Mucosa of gallbladder (tissue), 1 donor: ENCODE measurements around the gene SERTM1. TPM values are rescaled to one million over a fixed set of nuclear protein-coding genes. Genes with fewer than 3 reads are reported as not detected.

Experiments used
- DNase-seq: peaks from one replicate; pipeline ENCODE4 v3.0.0-alpha.2; 2020; ENCODE audit warnings: low spot score
- total RNA-seq: library from RNA; stranded (reverse); gene quantifications from one replicate; pipeline ENCODE4 v1.2.1, GENCODE V29; 2021
- donor health status: DM: no; HTN: no; CAD: no.

Gene SERTM1
- total RNA-seq, result not detected

DNA sequence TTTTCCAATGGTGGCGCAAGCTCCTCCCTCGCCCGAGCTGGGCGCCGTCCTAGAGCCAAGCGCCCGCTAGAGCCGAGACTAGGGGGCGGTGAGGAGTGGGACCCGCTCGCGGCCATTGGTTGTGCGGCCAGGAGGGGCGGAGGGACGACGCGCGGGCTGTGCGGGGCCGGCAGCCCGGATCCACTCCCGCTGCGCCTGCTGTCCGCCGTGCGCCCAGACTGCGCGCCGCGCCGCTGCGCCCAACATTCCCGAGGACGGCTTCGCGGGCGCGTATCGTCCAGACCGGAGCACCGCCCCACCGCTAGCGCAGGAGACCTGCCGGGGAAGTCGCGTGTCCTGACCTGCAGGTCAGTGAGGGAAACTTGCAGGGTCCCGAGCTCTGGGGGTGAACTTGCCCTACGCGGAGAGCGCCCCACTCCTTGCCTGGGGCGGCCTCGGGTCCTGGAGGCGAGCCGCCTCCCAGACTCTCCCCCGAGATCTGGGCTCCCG lies at the start of gene SERTM1:
Gene SERTM1, plus strand, starts transcription at position 183 of the 489 bp plus-strand sequence. CDS start 21,059 bp downstream, outside the sequence.
- DNase-seq, result no peak

DNA sequence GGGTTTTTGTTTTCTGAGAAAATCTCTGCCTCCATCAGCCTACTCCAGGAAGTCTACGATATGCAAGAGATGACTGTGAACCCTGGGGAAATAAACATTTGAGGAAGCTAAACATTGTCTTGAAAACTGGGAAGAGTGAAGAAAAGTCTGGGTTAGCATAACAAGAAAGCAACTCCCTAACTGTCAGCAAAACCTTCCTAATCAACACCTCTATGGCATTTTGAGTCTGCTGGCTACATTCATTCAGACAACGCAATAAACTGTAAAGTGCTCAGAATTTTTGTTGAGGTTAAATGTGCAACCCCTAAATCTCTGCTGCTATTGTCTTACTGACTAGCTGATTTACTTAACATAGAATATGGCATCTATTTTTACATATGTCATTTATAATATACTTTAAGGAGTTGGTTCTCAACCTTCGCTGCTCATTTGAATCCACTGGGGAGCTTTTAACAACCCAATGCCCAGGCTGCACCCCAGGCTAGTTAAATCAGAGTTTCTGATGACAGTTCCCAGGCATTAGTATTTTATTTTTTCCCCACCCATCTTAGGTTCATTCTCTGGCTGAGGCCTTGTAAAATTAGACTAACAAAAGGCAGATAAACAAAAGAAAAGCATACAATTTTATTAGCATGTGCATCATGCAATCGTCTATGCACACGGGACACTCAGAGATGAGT lies 45.3 kb upstream of the SERTM1 start:
- no peak for DNase-seq

DNA sequence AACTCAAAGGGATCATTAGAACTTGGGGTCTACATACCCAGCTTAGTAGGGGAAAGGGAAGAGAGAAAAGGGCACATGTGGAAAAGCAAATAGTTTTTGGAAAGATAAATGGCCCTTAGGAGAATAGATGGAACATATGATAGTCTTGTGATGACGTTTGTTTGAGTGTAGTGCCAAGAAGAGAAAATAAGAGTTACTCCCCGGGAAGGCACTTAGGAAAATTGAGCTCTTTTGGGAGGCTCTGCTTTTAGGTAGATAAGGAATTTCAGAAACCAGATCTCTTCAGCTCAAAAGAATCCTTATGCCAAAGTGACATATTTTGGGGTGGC lies 44.8 kb upstream of the SERTM1 start:
- DNase-seq, result no peak

DNA sequence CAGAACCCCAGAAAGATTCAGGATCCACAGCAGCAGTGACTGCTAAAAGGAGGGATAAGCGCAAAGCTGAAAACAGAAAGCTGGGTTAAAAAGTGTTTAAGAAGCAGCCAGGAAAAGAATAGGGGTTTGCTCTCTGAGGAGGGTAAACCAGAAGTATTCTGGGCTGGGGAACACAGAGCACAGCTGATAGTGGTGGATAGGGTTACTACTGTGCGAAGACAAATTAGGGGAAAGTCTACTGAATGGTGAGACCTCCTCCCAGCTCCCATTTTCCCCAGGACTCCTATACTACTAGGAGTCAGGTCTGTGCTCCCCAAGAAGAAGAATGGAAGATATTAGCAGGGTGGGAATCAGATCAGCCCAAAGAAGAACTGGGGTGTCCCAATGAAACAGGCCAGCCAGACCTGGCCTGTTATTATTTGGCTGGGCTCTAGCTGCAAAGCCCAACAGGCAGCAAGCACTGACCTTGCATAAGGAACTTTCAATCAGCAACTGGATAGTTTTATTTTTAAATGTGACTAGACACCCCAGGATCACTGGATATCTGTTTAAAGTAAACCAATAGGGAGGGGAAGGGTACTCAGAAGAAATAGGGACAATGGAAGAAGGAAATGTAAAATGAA lies 43.5 kb upstream of the SERTM1 start:
- no peak for DNase-seq

DNA sequence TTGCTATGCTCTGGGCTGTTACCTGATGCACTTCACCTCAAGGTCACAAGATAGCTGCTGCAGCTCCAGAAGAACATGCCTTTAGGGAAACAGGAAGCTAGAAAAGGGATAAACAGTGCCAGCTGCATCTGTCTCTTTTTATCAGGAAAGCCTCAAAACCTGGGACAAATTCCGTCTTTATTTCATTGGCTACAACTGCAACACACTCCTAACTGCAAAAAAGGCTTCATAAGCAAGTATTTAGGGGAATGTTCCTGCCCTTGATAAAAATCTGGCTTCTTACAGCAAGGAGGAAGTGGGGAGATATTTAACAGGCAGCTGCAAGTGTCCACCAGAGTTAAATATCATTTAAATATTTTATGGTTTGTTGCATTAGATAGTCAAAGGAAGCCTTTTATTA lies 34.2 kb upstream of the SERTM1 start:
- no peak for DNase-seq

DNA sequence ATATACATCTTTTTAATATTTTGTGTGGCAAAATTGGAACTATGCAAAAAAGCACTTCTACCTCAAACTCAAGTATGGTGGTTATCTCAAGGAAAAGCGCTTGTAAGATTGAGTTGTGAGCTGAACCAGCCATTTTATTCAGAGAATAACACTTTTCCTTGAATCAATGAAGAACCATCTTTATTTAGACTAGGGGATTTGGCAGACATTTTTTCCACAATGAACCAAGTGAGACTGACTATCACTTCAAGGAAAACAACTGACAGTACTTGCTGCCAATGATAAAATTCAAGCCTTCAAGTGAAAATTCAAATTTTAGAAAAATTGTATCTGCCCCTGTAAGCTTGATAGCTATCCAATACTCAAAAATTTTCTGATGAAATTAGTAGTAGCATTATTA lies 23.2 kb upstream of the SERTM1 start:
- no peak for DNase-seq

DNA sequence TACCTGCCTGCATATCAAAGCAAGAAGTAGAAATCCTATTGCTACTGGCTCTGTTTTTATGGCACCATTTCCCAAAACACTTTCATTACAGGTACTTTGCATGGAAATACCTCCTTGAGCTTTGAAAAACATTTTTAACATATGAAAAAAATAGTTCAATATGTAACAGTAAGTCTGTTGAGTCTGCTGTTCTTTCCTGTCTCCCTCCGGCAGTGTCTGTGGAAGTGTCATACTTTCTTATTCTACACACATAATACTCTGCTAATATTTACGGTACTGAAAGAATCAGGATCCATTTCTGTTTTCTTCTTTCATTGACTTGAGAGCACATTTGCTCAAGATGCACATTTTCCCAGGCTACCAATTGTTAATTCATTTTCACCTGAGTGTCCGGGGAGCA lies 8.2 kb upstream of the SERTM1 start:
- DNase-seq, result no peak

DNA sequence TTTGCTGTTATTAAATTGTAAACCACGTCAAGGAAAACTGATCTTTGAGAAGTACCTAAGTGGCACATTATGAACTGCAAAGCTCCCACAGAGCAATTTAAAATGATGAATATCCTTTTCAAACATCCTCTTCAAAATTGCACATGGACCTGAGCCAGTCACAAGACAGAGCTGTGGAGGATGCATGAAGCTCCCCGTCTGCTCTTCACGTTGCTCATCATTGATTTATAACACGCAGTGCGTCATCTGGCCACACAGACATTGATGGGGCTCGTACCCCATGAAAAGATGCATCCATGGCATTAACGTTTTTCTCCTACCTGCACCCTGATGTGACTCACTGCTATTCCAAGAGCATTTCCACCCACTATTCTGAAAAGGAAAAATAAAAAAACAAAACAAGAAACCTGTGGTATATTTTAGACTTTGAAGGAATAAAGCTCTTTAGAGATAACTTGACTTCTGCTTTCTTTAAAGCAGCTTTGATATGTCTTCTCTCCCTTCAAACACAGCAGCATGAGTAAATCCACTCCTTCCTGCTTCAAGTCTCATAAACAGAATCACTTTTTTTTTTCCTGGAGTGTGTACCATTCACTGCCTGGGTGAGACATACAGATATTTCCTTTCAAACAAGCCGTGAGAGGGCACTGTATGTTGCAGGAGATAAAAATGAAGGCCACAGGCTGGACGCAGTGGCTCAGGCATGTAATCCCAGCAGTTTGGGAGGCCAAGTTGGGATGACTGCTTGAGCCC lies 7.2 kb upstream of the SERTM1 start:
- DNase-seq, result no peak

DNA sequence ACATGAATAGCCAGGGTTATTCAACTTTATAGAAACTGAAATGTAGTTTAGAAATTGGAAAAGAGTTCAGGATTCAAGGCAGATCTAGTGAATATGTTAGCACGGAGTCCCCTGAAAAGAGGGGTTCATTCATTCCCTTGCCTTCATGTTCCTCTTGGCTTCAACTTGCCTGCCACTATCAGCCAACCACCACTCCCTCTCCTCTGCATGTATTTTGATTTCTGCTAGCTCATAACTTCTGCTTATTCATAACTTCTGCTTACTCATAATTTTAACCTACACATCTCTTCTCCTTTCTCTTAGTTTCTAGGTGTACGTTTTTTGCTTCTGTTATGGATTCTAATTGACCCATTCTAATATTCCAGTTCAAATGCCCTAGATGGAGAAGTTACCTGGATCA lies 5.5 kb upstream of the SERTM1 start:
- DNase-seq, result no peak

DNA sequence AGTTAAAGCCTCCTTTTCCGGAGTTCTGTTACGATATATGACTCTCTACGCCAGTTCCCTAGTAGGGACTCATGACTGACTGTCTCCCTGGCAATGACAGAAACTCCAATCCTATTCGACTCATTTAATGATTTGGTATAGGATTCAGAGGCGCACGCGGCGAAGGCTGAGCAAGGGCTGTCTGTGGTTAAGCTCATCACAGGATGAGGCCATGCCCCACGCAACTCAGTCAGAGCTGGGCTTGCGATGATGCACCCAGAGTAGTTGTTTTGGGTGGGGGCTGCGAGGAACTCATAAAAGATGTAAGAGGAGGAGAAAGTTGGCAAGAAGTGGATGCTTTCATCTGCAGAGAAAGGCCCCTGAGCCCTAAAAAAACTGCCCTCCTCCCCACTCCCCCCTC lies 468 bp upstream of the SERTM1 start:
- DNase-seq, result no peak

DNA sequence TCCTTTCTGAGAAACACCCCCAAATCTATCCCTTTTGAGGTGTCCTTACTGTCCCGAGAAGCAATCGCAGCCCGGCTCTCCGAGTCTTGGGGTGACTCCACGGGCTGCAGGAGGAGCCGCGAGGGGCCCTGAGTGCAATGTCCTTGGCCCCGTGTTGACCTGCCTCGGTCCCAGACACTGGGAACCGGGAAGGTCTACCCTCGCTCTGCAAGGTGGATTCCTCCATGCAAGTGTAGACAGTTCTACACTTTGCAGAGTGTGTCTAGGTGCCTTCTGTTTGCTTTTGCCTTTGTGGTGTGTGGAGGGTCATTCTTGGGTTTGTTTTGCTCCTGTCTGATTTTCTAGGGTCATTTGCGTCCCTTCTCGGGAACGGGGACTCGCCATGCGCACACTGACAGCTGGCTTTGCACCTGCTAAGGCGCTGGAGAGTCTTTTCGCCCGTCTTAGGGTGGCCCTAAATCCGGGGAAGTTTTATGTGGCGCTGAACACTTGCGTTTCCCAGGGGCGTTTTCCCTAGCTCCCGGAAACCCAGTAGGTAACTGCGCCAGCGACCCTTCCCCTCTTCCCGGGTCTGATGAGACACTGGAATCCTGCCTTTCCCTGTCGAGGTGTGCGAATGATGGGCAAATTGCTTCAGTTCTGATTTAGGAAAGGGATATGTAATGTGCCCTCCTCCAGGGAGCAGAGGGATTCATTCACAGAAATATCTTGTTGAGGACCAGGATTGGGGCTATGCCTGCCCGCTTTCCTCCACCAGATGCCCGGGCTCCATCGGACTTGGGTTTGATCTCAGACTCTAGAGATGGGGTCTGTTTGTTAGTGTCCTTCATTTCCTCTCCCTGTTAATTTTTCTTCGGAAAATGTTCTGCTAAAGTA lies 755 bp downstream of the SERTM1 start:
- DNase-seq, result no peak

DNA sequence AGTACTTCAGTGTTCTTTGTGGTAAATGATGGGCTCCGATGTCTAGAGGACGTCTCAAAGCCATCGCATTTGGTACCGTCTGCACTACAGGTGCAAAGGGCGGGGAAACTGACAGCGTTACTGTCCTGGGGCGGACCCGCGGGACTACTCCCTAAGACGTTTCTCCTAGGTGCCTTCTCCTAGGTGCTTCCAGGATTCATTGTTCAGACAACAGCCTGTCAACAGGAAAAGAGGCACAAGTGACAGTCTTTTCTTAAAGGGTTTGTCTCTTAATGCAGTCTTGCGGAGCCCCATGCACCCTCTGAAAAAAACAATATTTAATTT lies 1.4 kb downstream of the SERTM1 start:
- DNase-seq, result no peak

DNA sequence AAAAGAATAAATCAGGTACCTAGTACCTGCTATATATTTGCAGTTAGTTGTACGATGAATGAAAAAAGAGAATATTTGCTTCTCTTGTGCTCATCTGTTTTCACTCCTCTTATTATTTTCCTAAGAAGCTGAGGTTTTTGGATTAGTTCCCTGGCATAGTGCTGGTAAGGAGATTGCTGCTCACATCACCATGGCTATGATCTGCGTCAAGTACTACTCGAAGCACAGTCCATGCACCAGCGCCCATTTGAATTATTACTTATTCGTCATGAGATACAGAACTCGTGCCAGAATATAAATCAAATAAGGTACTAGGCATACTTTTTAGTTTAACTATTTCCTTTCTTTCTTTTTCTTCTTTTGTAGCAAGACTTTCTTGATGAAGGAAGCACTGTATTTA lies 7.1 kb downstream of the SERTM1 start:
- DNase-seq, result no peak

DNA sequence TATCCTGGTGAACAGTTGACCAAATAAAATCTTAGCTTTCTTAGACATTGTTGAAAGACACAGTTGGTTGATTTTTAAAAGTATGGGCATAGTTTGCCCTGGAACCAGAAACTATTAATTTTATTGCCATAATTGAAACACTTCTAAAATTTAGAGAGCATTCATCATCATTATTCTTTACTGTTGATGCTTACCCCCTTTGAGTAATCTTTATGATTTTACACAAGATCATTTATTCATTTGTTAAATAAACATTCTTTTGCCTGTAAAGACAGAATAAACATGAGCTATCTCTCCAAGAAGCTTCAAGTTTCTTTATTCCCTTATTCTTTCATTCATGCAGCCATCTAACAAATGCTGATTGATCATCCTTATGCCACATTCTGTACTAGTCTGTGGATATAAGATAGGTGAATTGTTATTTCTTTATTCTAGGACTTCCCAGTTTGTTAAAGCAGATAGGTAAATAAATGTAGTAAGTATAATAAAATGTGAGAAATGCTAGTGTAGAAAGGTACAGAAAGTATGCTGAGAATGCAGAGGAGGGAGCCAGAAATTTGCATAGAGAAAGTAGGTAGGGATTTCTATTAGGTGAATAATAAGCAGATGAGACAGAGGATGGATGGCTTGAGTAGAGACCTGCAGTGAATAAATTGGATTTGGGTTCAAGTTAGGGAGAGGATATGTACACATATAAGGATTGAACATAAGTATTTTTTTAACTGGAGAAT lies 8.2 kb downstream of the SERTM1 start:
- DNase-seq, result no peak

DNA sequence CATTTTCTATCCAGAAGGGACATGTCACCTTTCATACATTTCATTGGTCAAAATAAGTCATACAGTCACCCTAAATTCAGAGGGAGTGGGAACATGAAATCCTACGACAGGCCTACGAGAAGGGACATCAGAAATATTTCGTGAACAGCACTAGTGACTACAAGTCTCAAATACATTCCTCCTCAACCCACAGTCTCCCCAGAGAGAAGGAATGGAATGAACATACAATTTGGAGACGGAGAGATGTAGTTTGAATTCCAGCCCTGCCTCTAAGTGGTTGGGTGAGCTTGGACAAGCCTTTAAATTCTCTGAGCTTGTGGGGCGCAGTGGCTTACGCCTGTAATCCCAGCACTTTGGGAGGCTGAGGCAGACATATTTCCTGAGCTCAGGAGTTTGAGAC lies 9.9 kb downstream of the SERTM1 start:
- no peak for DNase-seq

DNA sequence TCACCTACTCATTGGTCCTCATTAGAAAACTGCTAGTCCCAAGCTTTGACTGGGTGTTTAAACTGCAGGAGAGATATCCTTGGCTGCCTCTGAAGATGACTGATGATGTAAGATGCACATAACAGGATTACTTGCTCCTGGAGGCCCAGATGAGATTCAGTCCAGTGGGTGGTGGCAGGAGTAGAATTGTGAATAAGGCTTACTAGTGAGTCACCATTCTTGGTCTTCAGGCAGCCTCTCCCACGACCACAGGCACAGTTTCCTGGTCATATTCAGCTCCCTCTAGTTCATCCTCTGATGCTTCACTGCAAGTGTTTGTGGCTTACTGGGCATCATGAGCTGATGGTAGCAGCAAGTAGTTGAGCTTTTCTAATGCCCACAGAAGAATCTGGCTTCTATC lies 12.1 kb downstream of the SERTM1 start:
- no peak for DNase-seq

DNA sequence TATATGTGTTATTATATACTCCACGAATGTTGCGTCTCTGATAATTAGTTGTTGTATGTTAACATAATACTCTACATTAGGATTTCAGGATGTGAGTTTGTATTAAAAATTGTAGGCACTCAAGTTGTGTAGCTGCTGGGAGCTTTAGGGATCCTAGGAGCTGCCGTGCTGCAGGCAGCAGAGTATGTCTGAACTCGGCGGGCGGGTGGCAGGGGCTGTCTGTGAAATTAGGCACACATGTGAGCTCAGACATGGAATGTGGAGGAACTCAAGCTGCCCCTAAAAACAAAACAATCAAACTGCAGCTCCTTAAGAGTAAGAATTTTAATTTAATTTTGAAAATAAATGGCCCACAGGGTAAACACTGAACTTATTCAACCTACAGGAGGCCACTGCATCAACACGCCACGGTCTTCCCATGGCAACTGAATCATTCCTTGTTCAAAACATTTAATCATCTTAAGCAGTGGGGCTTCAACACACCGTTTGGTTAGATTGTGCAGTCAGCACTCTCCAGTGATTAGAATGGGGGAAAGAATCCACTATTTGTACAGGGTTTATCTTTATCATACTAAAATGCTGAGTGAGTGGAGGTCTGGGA lies 22.7 kb downstream of the SERTM1 start:
- DNase-seq, result no peak

DNA sequence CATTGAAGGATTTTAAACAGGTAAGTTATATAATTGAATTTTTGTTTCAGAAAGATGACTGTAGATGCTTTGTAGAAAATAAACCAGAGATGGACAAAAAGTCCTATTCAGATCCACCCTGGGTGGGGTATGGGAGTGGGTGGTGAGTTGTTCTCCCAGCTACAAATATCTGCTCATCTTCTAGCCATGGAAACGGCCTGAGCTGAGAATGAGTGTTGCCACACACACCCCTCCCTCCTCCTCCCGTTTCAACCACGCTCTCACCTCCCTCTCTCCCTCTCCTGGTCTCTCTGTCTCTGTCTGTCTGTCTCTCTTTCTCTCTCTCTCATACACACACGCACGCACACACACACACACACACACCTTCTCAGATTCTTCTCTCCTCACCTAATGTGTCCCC lies 26.4 kb downstream of the SERTM1 start:
- DNase-seq, result no peak

DNA sequence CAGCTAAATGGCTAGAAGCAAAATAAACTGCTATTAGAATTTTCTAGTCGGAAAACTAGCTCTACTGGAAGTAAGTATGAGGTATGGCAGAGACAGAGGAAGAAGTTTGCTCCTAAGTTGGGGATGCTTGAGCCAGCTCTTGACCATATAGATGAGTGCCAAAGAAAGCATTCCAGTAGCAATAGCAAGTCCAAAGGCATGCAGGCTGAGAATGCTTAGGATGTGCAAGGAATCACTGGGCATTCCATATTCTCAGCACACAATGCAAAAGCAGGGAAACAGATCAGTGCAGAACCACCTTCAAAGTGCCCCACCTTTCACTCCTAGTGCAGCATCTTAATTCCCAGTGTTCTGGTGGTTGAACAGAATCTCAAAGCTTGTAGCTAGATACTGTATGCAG lies 32.9 kb downstream of the SERTM1 start:
- DNase-seq, result no peak

DNA sequence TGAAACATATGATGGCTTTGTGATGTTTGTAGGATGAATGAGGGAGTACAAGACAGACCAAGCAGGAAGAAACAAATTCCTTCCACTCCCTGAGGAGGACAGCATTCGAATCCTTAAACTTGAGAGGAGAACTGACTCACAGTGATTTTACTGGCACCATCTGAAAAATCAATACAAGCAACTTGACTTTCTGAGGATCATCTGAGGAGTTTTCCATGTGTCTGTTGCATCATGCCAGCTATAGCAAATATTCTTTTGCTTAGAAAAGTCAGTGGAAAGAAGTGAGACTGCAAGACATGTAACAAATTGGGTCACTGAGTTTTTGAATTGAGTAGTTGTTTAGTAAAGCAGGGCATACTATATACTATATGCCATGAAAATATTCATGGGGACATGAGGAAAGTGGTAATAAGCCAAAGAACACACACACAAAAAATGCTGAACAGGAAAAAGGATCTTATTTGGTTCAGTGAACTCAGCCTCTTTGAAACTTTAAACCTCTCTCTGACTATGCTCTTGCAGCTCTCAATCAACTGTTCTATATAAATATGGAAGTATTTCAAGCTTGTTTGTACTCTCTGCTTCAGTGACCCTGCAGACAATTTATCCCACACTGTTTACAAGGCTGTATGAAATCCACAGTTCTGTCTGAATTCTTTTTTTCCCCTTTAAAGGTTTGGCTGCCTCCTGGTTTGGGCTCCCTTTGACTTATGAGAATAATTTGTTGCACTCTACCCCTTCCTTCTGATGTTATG lies 35.5 kb downstream of the SERTM1 start:
- no peak for DNase-seq
